ENCODE data around the gene C11orf65.

The C11orf65 gene

DNA sequence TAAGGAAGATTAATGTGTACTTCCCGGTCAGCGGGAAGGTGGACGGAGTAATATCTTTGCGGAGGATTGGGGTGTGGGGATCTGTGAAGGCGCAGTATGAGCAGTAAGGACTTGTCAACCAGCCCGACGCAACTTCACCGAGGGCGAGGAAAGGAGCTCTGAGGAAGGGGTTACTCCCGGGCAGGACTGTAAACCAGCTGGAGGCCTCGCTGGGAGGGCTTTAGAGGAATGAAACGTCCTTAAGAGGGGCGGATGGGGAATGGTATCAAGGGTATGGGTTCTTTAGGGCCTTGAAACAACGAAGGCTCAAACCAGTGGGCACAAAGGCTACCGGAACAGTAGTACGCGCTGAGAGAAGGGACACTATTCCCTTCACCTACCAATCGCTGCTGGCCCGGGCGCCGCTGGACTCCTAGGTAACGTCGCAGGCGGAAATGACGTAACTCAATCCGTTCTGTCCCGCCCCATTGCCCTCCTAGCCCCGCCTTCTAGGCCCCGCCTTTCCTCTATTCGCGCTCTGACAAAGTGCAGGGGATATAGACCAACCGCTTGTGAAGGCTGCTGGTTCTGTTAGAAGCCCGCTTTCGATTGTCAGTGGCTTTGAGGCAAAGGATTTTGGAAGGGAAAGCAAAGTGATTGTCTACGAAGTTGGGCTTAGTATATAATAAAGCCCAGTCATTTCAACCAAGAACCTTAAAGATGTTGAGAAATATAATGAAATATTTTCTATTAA, at the start of gene C11orf65:
Gene C11orf65 (minus strand): TSS at position 439 of the 733 bp plus-strand sequence. CDS start 5,970 bp downstream, outside the sequence.
- DNase-seq: peak; percentile 100

DNA sequence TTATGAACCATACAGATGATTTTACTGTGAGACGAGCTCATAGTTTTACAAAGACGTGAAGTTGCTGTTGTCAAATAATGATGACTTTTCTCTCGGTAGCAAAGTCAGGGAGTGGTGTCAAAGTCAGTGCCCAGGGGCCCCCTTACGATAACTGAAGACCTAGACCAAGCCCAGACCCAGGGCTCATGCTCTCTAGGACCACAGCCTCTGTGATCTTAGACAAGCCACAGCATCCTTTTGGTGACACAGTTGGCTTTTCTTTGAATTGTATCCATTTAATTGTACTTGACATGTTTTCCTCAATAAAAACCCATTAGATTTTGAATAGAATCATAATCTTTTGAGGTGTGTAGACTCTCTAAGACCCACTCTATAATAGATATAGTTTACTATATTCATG, 48.8 kb upstream of the C11orf65 start:
- DNase-seq: no peak

DNA sequence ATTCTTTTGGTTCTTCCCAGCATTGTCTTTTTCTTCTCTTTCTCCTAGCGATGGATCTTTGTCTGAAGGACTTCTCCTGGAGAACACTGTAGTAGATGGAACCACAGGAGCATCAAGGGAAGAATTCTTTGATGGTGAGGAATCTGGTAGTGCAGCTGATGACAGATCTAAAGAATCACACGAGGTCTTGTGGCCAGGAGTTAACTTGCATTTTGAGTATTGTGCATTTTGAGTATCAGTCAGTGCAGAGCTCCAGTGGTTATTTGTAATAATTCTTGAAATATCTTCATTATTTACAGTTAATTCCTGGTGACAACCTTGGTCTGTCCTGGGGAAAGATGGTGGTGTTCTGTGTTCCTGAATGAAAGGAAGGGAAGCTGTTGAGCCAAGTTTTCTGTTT, 45.4 kb upstream of the C11orf65 start:
- DNase-seq: no peak

DNA sequence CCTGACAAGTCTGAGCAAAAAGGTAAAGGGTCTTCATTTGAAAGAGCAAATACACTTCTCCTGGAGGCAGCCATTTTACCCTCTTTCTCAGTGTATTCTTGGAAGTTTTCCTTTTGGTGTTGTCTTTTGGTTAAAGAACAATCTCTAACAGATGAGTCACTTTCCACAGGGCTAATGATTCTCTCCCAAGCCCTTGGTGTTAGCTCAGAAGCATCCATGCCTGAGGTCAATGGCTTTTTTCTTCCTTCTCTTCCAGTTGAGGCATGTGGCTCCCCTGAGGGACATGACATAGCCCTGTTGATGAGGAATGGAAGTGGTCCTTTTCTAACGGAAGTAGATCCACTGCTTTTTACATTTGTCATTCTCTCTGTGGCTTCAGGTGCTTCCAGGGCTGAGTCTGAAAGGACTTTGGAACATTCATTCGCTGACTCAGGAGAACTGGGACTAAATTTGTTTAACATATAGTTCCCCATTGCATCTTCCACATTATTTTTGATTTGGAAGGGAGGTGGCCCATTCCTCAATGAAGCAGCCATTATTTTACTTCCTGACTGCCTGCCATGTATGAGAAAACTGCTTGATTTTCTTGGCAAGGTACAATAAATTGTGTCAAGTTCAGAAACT, 44.6 kb upstream of the C11orf65 start:
- DNase-seq: no peak

DNA sequence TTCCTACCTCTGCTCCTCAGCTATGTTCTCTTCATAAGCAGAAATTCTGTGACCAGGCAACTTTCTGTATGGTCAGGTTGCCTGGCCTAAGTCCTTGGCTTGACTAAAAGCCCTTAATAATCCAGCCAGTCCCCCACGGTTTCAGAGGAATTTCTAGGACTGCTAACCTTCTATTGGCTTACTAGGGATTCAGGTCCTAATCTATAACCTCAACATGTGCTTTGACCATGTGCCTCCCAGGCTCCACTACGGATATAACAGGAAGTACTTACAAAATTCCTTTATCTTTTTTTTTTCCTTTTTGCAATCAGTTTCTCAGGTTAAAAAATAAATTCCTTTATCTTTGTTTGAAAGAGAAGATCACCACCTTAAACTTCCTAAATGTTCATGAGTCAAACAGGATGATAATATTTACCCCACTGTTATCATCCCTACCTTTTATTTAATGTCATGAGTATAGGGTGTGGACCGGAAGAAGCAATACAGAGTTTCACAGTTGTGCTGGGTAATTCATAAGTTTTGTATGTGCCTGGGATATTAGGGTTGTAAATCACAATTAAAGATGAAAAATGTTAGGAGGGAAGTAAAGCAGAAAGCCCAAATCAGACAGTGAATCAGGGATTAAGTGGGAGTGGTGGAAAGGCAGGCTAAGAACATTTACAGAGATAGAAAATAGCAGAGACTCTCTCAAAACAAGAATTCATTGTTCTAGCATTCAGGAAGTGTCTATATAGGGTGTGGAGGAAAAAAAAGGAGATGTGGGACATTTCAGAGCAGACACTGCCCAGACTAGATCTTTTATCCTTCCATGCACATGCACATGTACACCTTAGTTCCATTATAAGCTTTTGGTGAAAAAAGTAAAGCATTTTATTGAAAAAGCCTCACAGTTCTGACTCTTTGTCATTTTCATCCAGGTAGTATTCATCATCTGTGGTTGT, 41.6 kb upstream of the C11orf65 start:
- DNase-seq: no peak

DNA sequence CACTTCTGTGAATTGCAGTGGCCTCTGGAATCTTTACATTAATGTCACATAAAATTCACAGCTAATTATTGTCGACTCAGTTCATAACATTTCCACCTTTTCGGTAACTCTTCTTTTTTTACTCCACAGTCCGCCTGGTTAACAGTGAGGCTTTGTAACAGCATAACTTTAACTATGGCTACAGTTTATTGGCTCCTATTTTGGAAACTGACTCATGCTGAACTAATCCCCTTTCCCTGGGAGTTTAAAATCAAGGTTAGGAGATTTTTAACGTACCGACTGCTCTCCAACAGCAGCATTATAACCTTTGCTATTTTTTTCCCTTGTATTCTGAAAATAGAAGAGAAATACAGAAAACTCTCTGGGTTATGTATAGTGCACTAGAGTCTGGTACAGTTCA, 34.1 kb upstream of the C11orf65 start:
- DNase-seq: no peak

DNA sequence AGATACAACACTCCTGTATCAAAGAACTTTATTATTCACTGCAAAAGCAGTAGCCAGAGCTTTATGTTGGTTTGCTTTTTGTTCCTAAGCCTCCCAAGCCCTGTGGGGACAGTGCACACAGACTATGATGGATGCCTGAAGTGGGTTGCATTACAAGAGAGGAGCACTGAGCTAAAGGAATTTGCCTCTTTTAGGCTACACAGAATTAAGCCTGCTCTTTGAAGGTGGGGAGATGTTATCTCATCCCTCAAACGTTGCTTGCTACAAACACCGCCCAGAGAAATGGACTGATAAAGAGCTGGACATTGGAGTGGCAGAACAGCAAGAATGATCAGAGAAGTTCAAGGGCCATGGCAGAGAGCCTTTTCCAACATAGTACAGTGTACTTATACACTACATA, 33.4 kb upstream of the C11orf65 start:
- DNase-seq: no peak

- DNase-seq: no peak
These were observed 32.8 kb upstream of the C11orf65 start for GRCh38 chr11:108500169-108500568.

DNA sequence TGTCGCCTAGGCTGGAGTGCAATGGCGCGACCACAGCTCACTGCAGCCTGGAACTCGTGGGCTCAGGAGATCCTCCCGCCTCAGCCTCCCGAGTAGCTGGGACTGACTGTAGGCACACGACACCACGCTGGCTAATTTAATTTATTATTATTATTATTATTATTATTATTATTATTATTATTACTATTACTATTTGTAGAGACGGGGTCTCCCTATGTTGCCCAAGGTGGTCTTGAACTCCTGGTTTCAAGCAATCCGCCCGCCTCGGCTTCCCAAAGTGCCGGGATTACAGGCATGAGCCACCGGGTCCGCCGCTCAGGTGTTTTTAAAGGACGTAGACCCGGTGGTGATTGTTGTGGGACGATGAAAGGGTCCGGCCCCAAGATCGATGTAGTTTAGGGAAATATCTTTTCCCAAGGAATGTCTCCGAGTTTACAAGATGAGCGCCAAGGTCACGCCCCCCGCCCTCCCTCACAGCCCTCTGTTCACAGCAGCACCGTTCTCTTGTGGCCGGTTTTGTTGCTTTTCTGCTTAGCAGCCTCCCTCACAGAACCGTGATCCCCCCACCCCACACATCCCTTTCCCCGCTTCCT, 31.6 kb upstream of the C11orf65 start:
- no peak for DNase-seq

DNA sequence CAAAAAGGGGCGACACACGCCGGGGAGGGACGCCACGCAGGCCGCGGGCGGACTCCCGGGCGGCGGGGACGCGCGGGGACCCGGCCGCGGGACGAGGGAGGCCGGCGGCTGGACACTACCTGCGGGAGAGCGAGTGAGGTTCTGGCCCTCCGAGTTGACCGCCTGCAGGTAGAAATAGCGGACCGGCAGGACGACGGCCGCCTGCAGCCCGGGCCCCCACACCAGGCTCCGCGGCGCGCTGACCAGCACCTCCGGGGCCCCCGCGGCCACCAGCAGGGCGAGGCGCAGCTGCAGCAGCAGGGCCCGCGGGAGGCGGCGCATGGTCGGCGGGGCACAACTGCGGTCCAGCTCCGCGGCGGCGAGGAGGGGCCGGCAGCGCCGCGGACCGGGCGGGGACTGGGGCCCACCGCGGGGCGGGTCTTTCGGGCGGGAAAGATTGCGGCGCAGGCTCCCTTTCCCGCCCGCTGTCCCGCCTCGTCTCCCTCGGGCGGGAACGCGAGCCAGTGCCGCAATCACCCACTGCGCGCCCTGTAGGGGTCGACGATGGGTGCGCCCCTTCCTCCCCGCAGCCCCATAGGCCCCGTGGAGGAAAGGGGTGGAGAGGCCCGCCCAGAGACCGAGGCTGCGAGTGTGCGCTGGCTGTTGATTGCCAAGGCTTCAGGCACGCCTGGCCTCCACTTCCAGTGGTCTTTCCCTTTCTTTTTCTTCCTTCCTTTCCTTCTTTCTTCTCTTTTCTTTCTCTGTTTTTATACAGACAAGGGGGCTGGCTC, 30.9 kb upstream of the C11orf65 start, which contains the start of gene POGLUT3:
Gene POGLUT3 (minus strand): TSS at position 339 of the 770 bp plus-strand sequence. CDS start 18 bp downstream, at position 321.
- peak; percentile 76 for DNase-seq

DNA sequence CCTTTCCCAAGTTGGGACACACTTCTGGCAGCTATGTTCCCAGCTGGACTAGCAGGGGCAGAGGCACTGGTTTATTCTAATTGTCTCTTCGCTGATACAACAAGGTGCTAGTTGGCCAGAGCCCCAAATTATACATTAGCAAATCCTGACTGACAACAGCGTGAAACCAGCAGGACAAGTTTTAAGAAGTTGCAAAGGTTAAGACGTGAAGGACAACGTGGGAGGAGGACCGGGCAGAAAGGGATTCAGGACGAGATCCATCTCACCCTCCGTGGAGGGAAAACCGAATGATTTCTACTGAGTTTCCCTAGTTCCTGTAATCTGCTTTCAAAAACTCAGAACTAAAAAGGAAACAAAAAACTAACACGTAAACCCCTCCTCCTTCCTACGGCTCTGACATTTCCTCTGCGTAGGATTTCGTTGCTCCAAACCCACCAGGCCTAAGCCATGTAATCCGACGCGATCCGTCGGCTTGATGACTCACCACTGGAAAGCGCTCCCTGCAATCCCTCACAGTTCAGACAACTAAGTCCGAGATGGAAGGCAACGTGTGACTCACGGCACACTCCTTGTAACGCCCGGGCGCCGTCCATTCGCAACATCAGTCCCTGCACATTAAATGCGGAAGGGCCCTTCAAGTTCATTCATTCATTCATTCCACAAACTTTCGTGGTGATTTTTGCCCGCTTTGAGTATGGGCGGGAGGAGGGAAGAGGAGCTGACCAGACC, 30.2 kb upstream of the C11orf65 start:
- DNase-seq: peak; percentile 97

DNA sequence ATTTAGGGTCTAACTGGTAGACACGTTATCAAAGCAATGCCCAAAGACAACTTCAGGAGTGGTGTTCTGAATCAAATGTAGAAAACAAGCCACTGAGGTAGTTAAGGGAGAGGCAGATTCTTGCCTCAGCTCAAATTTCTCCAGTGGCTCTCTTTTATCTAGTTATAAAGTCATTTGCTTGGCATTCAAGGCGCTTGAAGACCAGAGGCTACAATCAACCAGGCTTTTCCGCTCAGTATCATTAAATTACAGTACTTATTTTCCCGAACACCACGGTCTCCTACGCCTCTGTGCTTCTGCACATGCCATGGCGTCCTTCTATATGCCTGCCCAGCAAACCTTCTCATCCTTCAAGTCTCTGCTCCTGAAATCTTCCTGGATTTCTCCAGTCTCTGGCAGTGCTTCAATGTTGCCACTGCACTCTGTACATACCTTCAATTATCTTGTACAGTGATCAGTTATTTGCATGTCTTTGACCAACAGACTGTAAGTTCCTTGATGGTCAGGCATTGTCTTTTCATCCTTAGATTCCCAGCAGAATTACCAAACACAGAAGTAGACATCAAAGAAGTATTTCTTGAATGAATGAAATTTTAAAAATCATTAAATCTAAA, 29.4 kb upstream of the C11orf65 start:
- DNase-seq: no peak

- no peak for DNase-seq
These were observed 28.0 kb upstream of the C11orf65 start for GRCh38 chr11:108495326-108495725.

DNA sequence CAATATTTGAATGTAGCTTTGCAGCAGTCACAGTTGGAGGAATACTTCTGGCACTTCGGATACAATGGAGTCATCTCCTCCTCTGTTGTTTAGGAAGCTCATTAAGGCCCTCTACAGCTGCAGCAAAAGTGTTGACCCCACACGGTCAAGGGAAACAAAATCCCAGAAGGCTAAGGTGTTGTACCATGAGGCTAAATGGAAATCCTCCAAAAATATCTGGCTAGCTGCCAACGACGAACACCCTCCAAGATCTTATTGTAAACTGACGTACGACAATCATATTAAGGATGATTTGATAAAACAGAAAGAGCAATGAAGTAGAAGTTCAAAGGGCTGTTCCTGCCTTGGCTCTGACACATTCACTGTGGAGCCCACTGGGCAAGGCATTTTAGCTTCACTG, 26.9 kb upstream of the C11orf65 start:
- no peak for DNase-seq

DNA sequence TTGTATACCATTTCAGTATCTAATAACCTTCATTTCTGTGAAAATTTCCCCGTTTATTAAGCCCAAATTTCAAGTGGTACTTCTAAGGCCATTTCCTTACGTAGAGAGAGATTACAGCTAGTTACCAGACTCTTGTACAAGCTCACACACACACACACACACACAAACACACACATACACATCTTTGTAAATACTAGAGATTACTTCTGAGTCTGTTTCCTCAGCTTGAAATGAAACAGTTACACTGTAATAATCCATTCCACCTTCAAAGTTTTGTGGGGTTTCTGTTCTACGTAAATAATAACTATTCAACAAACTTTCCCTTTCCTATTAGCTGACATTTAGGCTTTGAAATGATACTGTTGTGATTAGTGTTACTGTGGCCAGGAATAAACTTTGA, 24.6 kb upstream of the C11orf65 start:
- DNase-seq: no peak

DNA sequence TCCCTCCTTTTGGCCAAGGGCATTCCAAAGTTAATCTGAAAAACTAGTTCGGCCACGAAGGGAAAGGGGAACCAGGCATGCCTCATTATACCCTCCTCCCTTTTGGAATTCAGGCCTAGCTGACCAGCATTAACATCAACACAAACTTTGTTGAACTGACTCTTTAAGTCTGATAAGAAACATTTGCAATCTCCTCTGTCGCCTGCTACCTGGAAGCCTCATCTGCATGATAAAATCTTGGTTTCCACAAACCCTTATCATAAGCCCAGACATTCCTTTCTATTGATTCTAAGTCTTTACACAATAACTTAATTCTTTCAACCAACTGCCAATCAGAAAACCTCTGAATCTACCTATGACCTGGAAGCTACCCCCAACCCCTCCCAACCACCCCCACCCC, 19.5 kb upstream of the C11orf65 start:
- no peak for DNase-seq

DNA sequence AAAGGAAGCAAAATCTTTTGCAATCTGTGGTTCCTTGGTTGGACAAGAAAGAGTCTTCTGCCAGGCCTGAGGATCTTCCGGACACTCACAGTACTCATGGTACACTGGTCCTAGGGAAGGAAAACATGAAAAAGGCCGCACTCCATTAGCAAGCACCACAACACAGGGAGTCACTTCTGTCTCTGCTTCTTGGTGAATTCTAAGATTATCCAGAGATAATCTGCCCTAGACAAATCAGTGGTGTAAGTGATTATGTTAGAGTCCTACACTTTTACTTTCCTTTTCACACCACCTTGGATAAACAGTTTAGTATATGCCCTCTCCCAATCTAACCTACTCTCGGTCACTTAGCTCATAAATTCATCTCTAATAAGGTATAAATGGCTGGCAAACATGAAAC, 19.0 kb upstream of the C11orf65 start:
- DNase-seq: no peak

- no peak for DNase-seq
These were observed 15.8 kb upstream of the C11orf65 start for GRCh38 chr11:108483163-108483562.

DNA sequence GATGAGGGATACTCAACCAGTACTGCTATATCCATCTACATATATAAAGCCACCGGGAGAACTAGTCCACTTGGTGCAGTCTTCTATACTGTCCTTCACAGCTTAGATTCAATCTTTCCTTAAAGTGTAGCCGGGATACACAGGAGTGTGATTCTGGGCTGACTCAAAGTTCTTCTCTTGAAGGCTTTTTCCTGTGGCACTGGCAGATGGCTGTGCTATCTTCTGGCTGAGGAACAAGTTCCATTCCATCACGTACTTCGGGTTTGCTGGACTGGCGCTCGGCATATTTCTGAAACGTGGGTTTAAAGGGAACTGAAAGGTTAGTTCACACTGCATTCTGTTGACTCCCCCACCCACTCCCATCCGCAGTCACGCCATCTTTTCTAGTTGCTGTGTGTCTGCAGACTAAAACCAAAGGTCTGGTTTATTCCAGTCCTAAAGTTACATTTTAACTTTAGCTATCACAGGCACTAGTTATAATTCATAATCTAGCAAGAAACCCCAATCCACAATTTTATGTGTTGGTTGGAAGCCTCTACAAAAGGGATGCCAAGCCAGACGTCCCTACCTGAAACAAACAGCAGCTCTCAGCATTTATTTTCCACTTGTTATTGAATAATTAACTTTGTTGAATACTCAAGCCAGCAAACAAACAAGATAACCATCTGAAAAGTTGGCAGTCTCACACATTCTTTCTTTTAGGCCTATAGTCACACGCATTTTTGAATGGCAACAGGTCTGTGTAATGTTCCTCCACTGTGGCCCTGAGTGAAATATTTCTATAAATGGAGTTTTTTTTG, 7.5 kb upstream of the C11orf65 start:
- no peak for DNase-seq

DNA sequence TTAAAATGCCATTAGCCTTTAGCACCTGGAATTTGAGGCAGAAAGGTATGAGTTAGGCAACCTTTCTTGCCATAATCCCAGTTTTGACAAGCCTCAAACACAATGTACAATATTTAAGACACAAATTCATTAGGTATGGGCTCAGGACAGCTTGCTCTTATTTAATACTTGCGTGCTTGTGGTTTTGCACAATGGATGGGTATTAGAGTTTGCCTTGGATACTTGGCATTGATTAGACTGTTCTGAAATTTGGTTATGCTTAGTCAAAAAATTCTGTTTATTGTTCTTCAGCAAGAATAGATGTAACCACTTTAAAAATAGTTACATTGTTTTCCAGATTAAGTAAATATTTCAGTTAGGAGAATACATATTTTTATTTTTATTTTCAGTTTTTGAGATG, 5.4 kb upstream of the C11orf65 start:
- no peak for DNase-seq

All from GF-D8 (cell line).